GM18511 (cell line): Measurements from ENCODE around the gene CPEB1.

Source experiments
- ATAC-seq: cut with Tn5 transposase; IDR thresholded peaks from one replicate; pipeline ENCODE4 v1.9.1; 2021; ENCODE audit warnings: mild to moderate bottlenecking, moderate library complexity; ENCODE audit not compliant: unreplicated experiment

Gene CPEB1

DNA sequence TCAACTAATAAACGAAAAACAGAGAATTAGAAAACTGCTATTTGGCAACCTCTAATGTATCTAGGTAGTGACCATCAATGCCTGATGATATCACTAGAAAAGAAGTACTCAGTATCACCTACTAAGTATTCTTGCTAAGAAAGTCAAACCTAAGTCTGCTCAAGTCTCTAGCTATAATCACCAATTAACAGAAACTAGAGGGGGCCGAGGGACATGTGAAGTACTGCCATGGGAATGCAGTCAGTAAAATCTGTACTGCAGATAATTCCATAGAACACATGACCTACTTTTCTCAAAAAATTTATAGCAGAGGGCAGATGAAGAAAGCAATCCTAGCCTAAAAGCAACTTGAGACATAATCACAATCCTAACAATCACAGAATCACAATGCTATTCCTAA lies 51.4 kb downstream of the CPEB1 start:
- no peak for ATAC-seq

DNA sequence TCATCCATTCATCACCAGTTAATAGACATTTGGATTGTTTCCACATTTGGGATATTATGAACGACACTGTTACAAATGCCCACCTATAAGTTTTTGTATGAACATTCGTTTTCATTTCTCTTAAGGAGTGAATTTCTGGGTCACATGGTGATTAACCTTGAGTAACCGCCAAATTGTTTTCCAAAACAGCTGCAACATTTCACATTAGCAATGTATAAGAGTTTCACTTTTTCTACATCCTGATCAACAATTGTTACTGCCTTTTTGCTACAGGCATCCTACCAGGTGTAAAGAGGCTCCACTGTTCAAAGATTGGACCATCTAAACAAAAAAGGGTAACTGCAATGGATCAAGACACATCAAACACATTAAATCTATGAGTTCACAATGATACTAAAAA lies 52.0 kb downstream of the CPEB1 start:
- no peak for ATAC-seq

DNA sequence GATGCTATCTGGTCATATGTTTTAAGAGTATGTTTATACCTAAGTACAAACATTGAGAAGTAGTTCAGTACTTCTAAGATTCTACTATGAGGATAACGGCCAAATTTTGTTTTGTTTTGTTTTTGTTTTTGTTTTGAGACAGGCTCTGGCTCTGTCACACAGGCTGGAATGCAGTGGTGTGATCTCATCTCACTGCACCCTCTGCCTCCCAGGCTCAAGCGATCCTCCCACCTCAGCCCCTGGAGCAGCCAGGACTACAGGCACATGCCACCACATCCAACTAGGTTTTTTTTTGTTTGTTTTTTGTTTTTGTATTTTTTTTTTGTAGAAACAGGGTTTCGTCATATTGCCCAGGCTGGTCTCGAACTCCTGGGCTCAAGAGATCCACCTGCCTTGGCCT lies 59.4 kb downstream of the CPEB1 start:
- ATAC-seq: no peak

DNA sequence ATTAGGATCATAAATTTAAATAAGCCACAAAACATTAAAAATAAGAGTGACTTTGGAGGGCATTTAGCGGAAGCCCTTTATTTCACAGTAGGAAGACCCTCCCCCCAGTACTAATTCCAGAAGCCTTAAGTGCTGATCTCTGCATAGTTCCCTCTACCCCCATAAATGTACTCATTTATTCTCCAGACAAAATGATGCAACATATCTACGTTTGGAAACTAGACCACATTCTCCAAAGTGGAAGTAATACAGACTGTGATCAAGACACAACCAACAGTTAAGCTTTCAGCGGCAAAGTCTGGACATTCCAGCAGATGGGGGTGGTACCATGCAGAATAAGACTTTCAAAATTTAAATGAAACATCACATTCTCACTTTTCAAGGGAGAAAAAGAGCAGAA lies 62.1 kb downstream of the CPEB1 start:
- no peak for ATAC-seq

DNA sequence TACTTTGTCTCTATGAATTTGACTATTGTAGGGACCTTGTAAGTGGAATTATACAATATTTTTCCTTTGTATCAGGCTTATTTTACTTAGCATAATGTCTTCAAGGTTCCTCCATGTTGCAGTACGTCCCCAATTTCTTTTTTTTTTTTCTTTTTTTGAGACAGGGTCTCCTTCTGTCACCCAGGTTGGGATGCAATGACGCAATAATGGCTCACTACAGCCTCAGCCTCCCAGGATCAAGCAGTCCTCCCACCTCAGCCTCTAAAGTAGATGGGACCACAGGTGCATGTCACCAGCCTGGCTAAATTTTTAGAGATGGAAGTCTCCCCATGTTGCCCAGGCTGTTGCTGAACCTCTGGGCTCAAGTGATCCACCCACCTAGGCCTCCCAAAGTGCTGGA lies 66.5 kb downstream of the CPEB1 start:
- no peak for ATAC-seq

GRCh38 chr15:82575335-82575734 lies 71.8 kb downstream of the CPEB1 start:
- ATAC-seq: no peak

DNA sequence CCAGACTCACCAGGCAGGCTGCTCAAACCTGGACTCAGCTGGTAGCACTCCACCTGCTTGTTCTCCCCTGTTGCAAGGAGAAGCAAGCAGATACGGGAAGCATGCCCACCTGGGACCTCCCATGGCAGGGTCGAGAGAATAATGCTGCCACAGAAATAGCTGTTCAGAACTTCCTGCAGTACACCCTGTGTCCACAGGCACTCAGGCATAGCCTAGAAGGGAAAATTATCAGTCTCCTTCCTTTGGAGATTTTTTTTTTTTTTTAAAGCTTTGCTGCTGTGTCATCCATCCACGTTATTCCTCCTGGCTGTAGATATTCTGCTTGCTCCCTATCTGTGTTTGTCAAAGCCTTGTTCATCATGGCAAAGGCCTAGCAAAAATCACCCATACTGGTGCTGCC lies 74.2 kb downstream of the CPEB1 start:
- no peak for ATAC-seq

DNA sequence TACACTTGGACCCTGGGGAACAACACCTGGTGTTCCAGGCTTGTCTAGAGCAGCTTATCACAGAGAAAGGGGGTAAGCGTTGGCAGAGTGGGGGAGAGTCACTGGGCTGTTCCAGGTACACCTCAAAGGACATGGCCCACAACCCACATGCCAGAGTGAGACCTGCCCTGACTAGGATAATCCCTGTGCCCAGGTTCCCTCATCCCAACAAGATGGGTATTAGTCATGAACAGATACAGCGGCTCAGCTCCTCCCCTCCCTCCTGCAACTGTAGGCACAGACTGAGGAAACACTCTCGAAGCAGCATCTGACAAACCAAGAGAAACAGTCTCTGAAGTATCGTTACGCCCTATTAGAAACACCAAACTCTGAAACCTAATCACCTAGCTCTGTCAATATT lies 74.9 kb downstream of the CPEB1 start:
- ATAC-seq: no peak

DNA sequence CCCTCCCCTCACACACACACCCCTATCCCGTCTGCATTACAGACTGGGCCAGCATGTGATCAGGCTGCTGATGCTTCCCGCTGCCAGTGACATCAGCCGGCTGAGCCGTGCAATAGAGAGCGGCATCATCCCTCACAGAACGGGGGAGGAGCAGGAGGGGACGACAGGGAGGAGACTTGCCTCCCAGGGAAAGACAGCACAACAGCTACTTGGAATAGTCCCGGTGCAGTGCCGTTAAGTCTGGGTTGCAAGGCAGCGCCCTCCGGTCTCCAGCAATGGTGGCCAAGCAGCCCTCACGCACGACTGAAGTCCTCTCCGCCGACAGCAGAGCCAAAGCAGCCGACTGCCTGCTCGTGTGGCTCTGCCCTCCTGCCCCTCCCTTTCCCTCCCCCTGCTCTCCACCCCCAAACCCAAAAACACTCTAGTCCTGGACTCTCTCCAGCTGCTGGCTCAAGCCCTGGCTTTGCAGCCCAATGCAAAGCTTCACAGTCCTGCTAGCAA lies 75.4 kb downstream of the CPEB1 start:
- no peak for ATAC-seq

DNA sequence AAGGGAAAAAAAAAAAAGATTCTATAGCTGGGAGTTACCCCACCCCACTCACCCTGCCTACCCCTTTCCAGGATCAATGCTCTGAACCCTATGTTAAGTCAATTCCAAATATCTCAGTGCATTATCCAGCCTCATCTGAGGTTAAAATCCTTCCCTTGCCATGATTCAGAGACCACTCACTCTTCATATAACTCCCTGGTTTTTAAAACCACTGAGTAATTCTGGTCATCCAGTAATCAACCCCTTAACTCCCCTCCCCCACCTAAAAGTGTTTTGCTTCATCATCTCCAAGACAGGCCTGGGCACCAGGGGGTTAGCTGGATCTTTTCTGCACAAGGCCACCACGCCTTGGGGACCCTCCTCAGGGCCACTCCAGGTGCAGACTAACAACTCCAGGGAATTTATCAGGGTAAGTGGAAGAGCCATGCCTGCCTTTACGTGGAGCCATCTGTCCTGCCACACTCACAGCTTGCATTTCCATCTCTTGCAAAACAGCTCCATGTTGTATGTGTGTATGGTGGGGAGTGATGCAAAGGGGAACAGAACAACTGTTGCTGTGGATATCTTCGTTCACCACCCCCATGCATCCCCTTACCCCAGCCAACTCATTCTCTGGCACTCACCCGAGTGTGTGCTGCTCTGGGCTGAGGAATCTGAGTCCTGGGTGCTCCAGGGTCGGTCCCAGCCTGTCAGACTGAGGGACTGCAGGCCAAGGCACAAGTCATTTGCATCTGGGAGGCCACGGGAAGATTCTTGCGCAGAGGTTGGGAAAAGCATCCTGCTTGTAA lies 76.2 kb downstream of the CPEB1 start:
- no peak for ATAC-seq

GRCh38 chr15:82569834-82570233 lies 77.3 kb downstream of the CPEB1 start:
- ATAC-seq: no peak

GRCh38 chr15:82568986-82569385 lies 78.2 kb downstream of the CPEB1 start:
- no peak for ATAC-seq

GRCh38 chr15:82567661-82568060 lies 79.5 kb downstream of the CPEB1 start:
- ATAC-seq: no peak

GRCh38 chr15:82566690-82567089 lies 80.5 kb downstream of the CPEB1 start:
- no peak for ATAC-seq

GRCh38 chr15:82558502-82558901 lies 88.7 kb downstream of the CPEB1 start:
- ATAC-seq: no peak

GRCh38 chr15:82556315-82557035 lies 90.7 kb downstream of the CPEB1 start:
- ATAC-seq: no peak

DNA sequence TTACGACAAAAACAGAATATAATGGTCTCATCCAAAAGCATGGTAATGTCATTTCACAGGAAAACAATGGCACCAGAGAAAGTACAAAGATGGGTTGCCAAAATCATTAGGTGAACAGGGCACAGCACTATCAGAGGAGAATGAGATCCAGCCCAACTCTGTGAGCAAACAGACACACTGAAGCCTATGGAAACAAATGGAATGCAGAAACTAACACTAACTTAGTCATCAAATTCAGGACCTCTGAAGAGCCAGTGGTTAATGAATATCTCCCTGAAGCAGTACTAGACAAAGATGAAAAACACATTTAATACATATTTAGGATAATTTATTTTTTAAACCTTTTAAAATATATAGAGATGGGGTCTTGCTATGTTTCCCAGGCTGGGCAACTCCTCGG lies 92.3 kb downstream of the CPEB1 start:
- ATAC-seq: no peak

GRCh38 chr15:82554351-82554750 lies 92.8 kb downstream of the CPEB1 start:
- ATAC-seq: no peak

DNA sequence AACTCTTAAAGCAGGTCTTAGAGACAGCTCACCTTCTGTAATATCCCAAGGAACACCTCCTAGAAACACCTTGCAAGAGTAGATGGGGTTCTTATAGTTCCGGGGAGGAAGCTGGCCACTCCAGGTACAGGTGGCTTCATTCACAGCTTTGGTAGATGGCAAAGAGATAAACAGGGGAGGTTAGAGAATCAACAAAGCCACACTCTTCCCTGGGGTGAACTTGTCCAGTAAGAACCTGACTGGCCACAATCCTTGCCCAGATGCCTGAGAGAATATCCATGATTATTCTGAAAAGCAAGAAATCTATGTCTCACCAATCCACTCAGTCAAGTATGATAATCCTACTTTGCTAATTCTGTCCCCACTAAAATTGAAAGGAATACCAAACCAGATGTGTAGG lies 93.3 kb downstream of the CPEB1 start:
- ATAC-seq: no peak

DNA sequence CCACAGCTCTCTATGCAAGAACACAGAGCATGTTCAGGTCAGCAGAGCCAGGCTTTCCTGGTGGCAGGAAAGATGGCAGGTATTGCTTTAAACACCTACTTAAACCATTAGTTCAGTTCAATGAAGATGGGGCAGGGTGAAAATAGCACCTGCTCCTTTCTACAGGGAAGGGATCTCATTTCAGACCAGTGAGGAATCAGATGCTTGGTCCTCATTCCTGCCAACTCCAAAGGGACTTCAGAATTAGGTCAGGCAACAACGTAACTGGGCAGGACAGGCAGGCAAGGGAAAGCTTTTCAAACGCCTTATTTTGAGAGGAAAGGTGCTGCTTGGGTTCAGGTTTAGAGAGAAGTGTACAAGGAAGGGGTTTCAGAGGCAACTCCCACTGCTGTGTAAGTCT lies 94.3 kb downstream of the CPEB1 start:
- no peak for ATAC-seq

DNA sequence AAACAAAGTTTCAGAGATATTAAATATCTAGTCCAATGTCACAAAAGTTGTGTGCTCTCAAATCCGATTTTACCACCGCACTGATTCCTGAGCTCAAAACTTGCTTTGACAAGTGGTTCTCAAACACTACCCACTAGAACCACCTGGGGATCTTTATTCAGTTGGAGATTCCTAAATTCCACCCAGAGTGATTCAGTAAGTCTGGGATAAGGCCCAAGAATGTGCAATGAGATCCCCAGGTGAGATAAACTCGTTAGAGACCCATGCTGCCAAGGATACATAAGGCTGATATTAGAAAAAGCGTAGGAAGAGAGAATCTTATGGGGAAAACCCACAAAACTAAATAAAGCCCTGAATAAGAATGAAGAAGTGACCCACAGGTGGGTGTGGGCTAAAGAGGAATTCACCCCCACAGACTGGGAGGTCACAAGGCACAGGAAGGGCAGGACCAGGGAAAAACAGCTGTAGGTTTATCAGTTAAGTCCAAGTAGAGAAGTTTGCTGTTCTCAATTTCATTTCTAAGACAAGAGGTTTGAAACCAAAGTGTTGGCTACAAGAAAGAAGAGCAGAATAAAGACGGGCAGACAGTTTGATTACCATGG lies 95.4 kb downstream of the CPEB1 start:
- ATAC-seq: peak; percentile 63

GRCh38 chr15:82549199-82549665 lies 97.9 kb downstream of the CPEB1 start:
- ATAC-seq: no peak
